Ovary (tissue), 9 donors: ENCODE measurements around the gene SDF2L1. TPM values are rescaled to one million over a fixed set of nuclear protein-coding genes. Genes with fewer than 3 reads are reported as not detected.

Source experiments
- DNase-seq, 5 donors: peaks; one replicate each; pipeline ENCODE4 v3.0.0-alpha.2; 2019 to 2020
- H3K27ac ChIP-seq, 2 donors: fragments of 200-600 bp; one replicate each; pipeline versions ENCODE4 v1.5.1 to v1.8.0; 2019 to 2022
- H3K27me3 ChIP-seq: fragments of 200-600 bp; one replicate; pipeline ENCODE4 v1.8.0; 2022
- H3K36me3 ChIP-seq: fragments of 200-600 bp; sonication (generic); one replicate; pipeline ENCODE4 v1.5.1; 2019
- H3K4me1 ChIP-seq: one replicate; pipeline ENCODE4 v1.8.1; 2013; ENCODE audit warnings: mild to moderate bottlenecking, moderate library complexity; ENCODE audit not compliant: insufficient read depth
- H3K4me3 ChIP-seq: fragments of 200-600 bp; sonication (generic); one replicate; pipeline ENCODE4 v1.5.1; 2017
- H3K9me3 ChIP-seq, 2 donors: fragments of 200-600 bp in 1 of 2; sonication (generic) in 1 of 2; one replicate each; pipeline versions ENCODE4 v1.5.1 to v1.8.1; 2013 to 2019; ENCODE audit warnings: mild to moderate bottlenecking in 1 of 2, moderate library complexity in 1 of 2
- EP300 ChIP-seq: sonication (generic); formaldehyde crosslinking; IDR thresholded peaks from one replicate; pipeline ENCODE4 v1.6.1; 2017; ENCODE audit warnings: antibody characterized with exemption
- POLR2A ChIP-seq: fragments of 450-650 bp; IDR thresholded peaks from one replicate; pipeline ENCODE4 v1.6.1; 2017; ENCODE audit warnings: antibody characterized with exemption, mild to moderate bottlenecking, moderate library complexity
- WGBS, 3 donors: extraction: QIAGEN DNeasy Blood & Tissue Kit in 1 of 3; methylation state at CpG; one replicate each; pipeline versions ENCODE4 v1.1.5 to v1.1.7; 2013 to 2017; 5-methylcytosine and 5-hydroxymethylcytosine counted together
- intact Hi-C, 4 donors: fragments of 100-400 bp; cut with DNase I; formaldehyde crosslinking; loops; one replicate each; pipeline versions ENCODE4 v1.11.0 to v1.15.1; 2022 to 2023
- polyA plus RNA-seq, 2 donors: library from polyadenylated mRNA; stranded (reverse); fragments of 200-250 nt in 1 of 2; fragments of 350-450 nt in 1 of 2; fragmentation: Illumina TruSeq in 1 of 2; extraction: RNeasy Lipid Tissue Mini Kit (QIAGEN cat#74804) in 1 of 2; gene quantifications; one replicate each; pipeline ENCODE4 v1.2.3, GENCODE V29; 2013 to 2014
- total RNA-seq, 7 donors: library from RNA; depleted of rRNA in 2 of 7; stranded (reverse); fragments of >200 nt in 2 of 7; fragmentation: NEBNext Ultra II Directional in 3 of 7; extraction: Animal tissue kit (Norgen Biotek cat#: 25700) in 3 of 7; gene quantifications; one replicate each; pipeline versions ENCODE4 v1.1.0 to v1.2.4, GENCODE V29; 2016 to 2023
- TF ChIP-seq, protein P1 (sequence below), 3 donors: fragments of 450-650 bp in 2 of 3; fragments of 200-600 bp in 1 of 3; IDR thresholded peaks; one replicate each; pipeline versions ENCODE4 v1.5.1 to v1.8.0; 2016 to 2022; ENCODE audit warnings: antibody characterized with exemption in 3 of 3, mild to moderate bottlenecking in 1 of 3
- donor health status: DM: no; HTN: no; CAD: no; lungs with moderate emphysema.
- donor health status: DM: no; HTN: no; CAD: no.
- donor health status: Bipolar disorder and iron deficiency.
- donor health status: DM: yes; HTN: yes; CAD: no.
- donor health status: DM: no; HTN: no; CAD: no.
- donor health status: DM: yes; HTN: yes; CAD: no.

The SDF2L1 gene
- total and polyA plus RNA-seq, 9 donors = 2.1 to 30.4 (median 15.9) TPM

- H3K36me3 ChIP-seq = no peaks in the 10 kb centered on the region
- no peak overlapping the region for H3K4me3 ChIP-seq
- no peak for DNase-seq
- H3K27ac ChIP-seq = no peak overlapping the region
- WGBS, 3 donors = 86 to 97% (median 93%) methylated on average over 4 of the region's 4 CpGs
- TF ChIP-seq, protein P1, sequence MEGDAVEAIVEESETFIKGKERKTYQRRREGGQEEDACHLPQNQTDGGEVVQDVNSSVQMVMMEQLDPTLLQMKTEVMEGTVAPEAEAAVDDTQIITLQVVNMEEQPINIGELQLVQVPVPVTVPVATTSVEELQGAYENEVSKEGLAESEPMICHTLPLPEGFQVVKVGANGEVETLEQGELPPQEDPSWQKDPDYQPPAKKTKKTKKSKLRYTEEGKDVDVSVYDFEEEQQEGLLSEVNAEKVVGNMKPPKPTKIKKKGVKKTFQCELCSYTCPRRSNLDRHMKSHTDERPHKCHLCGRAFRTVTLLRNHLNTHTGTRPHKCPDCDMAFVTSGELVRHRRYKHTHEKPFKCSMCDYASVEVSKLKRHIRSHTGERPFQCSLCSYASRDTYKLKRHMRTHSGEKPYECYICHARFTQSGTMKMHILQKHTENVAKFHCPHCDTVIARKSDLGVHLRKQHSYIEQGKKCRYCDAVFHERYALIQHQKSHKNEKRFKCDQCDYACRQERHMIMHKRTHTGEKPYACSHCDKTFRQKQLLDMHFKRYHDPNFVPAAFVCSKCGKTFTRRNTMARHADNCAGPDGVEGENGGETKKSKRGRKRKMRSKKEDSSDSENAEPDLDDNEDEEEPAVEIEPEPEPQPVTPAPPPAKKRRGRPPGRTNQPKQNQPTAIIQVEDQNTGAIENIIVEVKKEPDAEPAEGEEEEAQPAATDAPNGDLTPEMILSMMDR (IDR thresholded peaks at IDR 0.05) = no peak
- TF ChIP-seq EP300 = no peak
- TF ChIP-seq POLR2A = no peak
- H3K4me1 ChIP-seq = no peaks in the 10 kb centered on the region
- H3K27me3 ChIP-seq = no peaks in the 10 kb centered on the region
- intact Hi-C loops = no loop called here
- H3K9me3 ChIP-seq = no peaks in the 10 kb centered on the region
Observed at GRCh38 chr22:21679383-21679782, 37.3 kb downstream of the SDF2L1 start.

GRCh38 chr22:21680830-21681565 is 38.9 kb downstream of the SDF2L1 start:
- Histone ChIP-seq H3K27me3 (no peaks in the 10 kb centered on the region), H3K9me3 (no peaks in the 10 kb centered on the region), H3K27ac (no peak overlapping the region), H3K4me1 (no peaks in the 10 kb centered on the region), H3K36me3 (no peaks in the 10 kb centered on the region), H3K4me3 (no peak overlapping the region)
- no peak for DNase-seq
- 93% methylated on average over 21 of the region's 21 CpGs for WGBS, 3 donors
- TF ChIP-seq, protein P1 (IDR thresholded peaks at IDR 0.05) = no peak
- no peak for TF ChIP-seq POLR2A
- no peak for TF ChIP-seq EP300
- intact Hi-C loops = no loop called here

DNA sequence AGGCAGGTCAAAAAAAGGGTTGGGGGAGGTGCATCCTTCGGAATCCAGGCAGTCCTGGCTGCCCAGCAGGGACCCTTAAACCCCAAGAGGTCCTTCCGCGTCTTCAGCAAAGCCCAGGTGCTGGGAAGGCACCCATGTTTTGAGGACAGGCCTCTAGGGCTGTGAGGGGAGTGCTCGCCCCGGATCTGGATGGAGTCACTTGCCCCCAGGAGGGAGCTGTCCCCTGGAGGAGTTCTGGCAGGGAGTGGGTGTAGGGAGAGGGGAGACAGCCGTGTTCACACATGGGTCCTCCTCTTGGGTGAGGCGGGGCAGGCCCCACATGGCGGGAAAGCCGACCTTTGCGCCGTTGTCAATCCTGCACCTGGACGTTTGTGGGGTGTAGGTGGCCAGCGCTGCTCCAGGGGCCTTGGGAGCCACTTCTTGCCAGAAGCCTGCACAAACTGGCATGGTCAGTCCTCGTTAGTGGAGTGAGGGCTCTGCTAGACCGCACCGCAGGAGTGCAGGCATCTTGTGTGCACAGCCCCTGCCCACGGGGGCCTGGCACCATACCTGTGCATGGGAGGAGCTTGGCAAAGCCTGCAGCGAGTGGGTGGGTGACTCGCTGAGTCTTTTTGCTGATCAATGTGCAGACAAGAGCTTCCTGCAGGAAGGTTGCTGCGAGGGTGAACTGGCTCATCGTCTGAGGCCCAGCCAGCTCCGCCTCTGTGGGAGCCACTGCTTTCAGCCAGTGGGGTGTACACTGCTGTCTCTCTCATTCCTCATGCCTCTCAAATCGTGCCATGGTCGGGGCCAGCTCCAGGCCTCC is 39.7 kb downstream of the SDF2L1 start:
- no peak for DNase-seq
- intact Hi-C loops = no loop called here
- Histone ChIP-seq H3K27me3 (no peaks in the 10 kb centered on the region), H3K4me1 (no peaks in the 10 kb centered on the region), H3K4me3 (no peak overlapping the region), H3K36me3 (no peaks in the 10 kb centered on the region), H3K9me3 (no peaks in the 10 kb centered on the region), H3K27ac (no peak overlapping the region)
- TF ChIP-seq, protein P1 (IDR thresholded peaks at IDR 0.05) = no peak
- TF ChIP-seq POLR2A (no peak), EP300 (no peak)
- WGBS, 3 donors = 77 to 85% (median 81%) methylated on average over 24 of the region's 24 CpGs

- TF ChIP-seq, protein P1 (IDR thresholded peaks at IDR 0.05) = no peak
- TF ChIP-seq POLR2A (no peak), EP300 (no peak)
- DNase-seq = no peak
- H3K27ac ChIP-seq = no peak overlapping the region
- WGBS, 3 donors = 90 to 94% (median 90%) methylated on average over 19 to 20 of the region's 20 CpGs
- no peaks in the 10 kb centered on the region for H3K4me1 ChIP-seq
- no peaks in the 10 kb centered on the region for H3K36me3 ChIP-seq
- intact Hi-C loops = no loop called here
- H3K9me3 ChIP-seq = no peaks in the 10 kb centered on the region
- no peaks in the 10 kb centered on the region for H3K27me3 ChIP-seq
- no peak overlapping the region for H3K4me3 ChIP-seq
Observed at GRCh38 chr22:21682385-21683175, 40.5 kb downstream of the SDF2L1 start.
